Tibial nerve (tissue), 3 donors: ENCODE measurements around the gene MRPL43.

Source experiments
- POLR2A ChIP-seq, 2 donors: fragments of 450-650 bp; IDR thresholded peaks; one replicate each; pipeline ENCODE4 v1.6.1; 2017; ENCODE audit warnings: antibody characterized with exemption in 2 of 2, mild to moderate bottlenecking in 2 of 2, moderate library complexity in 2 of 2
- TF ChIP-seq, protein P1 (sequence below), 5 experiments: fragments of 200-600 bp in 3 of 5; fragments of 450-650 bp in 2 of 5; sonication (generic) in 3 of 5; IDR thresholded peaks; one replicate each; pipeline ENCODE4 v1.5.1; 2016 to 2019; ENCODE audit warnings: antibody characterized with exemption in 5 of 5, mild to moderate bottlenecking in 3 of 5, moderate library complexity in 2 of 5

DNA sequence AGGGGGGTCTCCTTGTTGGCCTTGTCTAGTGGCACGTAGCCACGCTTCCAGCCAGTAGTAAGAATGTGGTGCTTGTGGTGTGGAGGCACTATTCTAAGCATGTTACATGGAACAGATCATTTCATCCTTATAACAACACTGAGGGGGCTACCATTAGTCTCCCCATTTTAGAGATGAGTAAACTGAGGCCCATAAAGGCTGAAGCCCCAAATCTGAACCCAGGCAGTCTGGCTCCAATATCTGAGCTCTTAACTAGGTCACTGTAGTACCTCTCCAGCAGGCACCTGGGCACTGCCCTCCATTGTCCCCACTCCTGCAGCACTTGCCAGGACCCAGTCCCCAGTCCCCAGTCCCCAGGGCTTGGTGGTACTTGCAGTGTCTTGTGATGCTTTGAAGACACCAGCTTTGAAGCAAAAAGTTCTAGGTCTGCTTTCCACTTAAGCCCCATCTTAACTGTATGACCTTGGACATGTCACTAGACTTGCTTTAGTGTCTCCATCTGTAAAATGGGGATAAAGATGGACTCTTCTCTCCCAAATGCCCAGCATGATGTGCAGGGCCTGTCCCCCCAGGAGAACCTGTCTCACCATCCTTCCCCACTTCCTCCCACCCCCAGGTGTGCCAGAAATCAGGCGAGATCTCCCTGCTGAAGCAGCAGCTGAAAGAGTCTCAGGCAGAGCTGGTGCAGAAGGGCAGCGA lies 18.7 kb upstream of the MRPL43 start:
- TF ChIP-seq, protein P1, sequence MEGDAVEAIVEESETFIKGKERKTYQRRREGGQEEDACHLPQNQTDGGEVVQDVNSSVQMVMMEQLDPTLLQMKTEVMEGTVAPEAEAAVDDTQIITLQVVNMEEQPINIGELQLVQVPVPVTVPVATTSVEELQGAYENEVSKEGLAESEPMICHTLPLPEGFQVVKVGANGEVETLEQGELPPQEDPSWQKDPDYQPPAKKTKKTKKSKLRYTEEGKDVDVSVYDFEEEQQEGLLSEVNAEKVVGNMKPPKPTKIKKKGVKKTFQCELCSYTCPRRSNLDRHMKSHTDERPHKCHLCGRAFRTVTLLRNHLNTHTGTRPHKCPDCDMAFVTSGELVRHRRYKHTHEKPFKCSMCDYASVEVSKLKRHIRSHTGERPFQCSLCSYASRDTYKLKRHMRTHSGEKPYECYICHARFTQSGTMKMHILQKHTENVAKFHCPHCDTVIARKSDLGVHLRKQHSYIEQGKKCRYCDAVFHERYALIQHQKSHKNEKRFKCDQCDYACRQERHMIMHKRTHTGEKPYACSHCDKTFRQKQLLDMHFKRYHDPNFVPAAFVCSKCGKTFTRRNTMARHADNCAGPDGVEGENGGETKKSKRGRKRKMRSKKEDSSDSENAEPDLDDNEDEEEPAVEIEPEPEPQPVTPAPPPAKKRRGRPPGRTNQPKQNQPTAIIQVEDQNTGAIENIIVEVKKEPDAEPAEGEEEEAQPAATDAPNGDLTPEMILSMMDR (IDR thresholded peaks at IDR 0.05), result no peak
- no peak for TF ChIP-seq POLR2A (IDR thresholded peaks at IDR 0.05)
